Thymus (tissue), 11 donors: ENCODE measurements around the gene SUB1. TPM values are rescaled to one million over a fixed set of nuclear protein-coding genes. Genes with fewer than 3 reads are reported as not detected.
A peak's percentile ranks its signal among the peaks of the same experiment; 100 is the strongest.

Source experiments
- DNase-seq, 9 donors: peaks; one replicate each; pipeline ENCODE4 v3.0.0-alpha.2; 2013; ENCODE audit warnings: low spot score in 9 of 9, low read depth in 6 of 9, missing footprints in 1 of 9
- H3K27ac ChIP-seq, 2 donors: one replicate each; pipeline ENCODE4 v1.5.1; 2013; ENCODE audit warnings: control low read depth in 1 of 2, low read depth in 1 of 2, low read length in 1 of 2, mild to moderate bottlenecking in 1 of 2, moderate library complexity in 1 of 2
- H3K27me3 ChIP-seq, 2 donors: one replicate each; pipeline ENCODE4 v1.5.1; 2013; ENCODE audit warnings: low read length in 1 of 2; ENCODE audit not compliant: control insufficient read depth in 2 of 2, insufficient read depth in 1 of 2
- H3K36me3 ChIP-seq, 2 donors: one replicate each; pipeline ENCODE4 v1.5.1; 2013; ENCODE audit warnings: low read length in 1 of 2, mild to moderate bottlenecking in 1 of 2, moderate library complexity in 1 of 2; ENCODE audit not compliant: control insufficient read depth in 2 of 2, insufficient read depth in 2 of 2
- H3K4me1 ChIP-seq, 2 donors: one replicate each; pipeline ENCODE4 v1.5.1; 2013; ENCODE audit warnings: low read length in 2 of 2; ENCODE audit not compliant: control insufficient read depth in 2 of 2, insufficient read depth in 2 of 2
- H3K4me3 ChIP-seq, 2 donors: one replicate each; pipeline ENCODE4 v1.5.1; 2013; ENCODE audit warnings: low read length in 2 of 2, control low read depth in 1 of 2, mild to moderate bottlenecking in 1 of 2
- H3K9me3 ChIP-seq, 2 donors: one replicate each; pipeline ENCODE4 v1.5.1; 2013; ENCODE audit warnings: low read length in 1 of 2, mild to moderate bottlenecking in 1 of 2; ENCODE audit not compliant: control insufficient read depth in 2 of 2, insufficient read depth in 1 of 2
- WGBS: extraction: QIAGEN DNeasy Blood & Tissue Kit; methylation state at CpG from one replicate; pipeline ENCODE4 v1.1.7; 2013; 5-methylcytosine and 5-hydroxymethylcytosine counted together
- polyA plus RNA-seq: library from polyadenylated mRNA; stranded (reverse); fragments of 200-250 nt; gene quantifications from one replicate; pipeline ENCODE4 v1.2.3, GENCODE V29; 2013
- total RNA-seq: library from RNA; stranded (reverse); fragments of 120-200 nt; gene quantifications from one replicate; pipeline ENCODE4 v1.2.4, GENCODE V29; 2013
- donor health status: healthy.

SUB1 gene
- total and polyA plus RNA-seq, 2 donors, result 355 to 527 TPM

DNA sequence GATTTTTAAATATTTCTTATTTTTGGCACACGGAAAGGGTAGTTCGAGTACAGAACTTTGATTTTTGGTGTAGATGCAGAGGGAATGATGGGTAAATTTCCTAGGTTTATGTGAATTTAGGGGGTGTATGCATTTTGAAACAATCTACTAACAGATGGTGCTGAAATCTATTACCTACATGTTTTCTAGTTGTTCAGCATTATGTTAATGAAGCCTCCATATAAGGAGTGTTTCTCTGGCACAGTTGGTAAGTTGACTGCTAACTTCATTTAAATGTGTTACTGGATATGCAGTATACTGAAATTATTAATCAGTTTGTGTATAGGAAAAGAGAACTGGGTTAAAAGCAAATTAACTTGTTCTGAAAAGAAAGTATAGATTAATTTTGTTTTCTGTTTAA is 17.5 kb downstream of the SUB1 start:
- Histone ChIP-seq H3K27ac (no peak overlapping the region), H3K36me3 (peaks cover 3 to 56% of the 10 kb centered on the region in 2 donors), H3K27me3 (no peaks in the 10 kb centered on the region), H3K4me3 (no peak overlapping the region), H3K4me1 (no peaks in the 10 kb centered on the region), H3K9me3 (no peaks in the 10 kb centered on the region)
- DNase-seq, result no peak
- WGBS, result 97% methylated on average over 2 of the region's 2 CpGs

- Histone ChIP-seq H3K4me3 (no peak overlapping the region), H3K27ac (no peak overlapping the region), H3K4me1 (no peaks in the 10 kb centered on the region), H3K27me3 (no peaks in the 10 kb centered on the region), H3K9me3 (no peaks in the 10 kb centered on the region), H3K36me3 (peaks cover 3 to 44% of the 10 kb centered on the region in 2 donors)
- no peak for DNase-seq
- 98% methylated on average over 4 of the region's 4 CpGs for WGBS
Measured at GRCh38 chr5:32604800-32605765, 19.7 kb downstream of the SUB1 start.

GRCh38 chr5:32605766-32606152 is 20.4 kb downstream of the SUB1 start:
- 97% methylated on average over 2 of the region's 2 CpGs for WGBS
- Histone ChIP-seq H3K4me1 (no peaks in the 10 kb centered on the region), H3K9me3 (no peaks in the 10 kb centered on the region), H3K4me3 (no peak overlapping the region), H3K36me3 (peaks cover 3 to 39% of the 10 kb centered on the region in 2 donors), H3K27ac (no peak overlapping the region), H3K27me3 (no peaks in the 10 kb centered on the region)
- no peak for DNase-seq

- 96% methylated on average over 10 of the region's 10 CpGs for WGBS
- Histone ChIP-seq H3K4me3 (no peak overlapping the region), H3K27ac (no peak overlapping the region), H3K27me3 (no peaks in the 10 kb centered on the region), H3K4me1 (no peaks in the 10 kb centered on the region), H3K9me3 (no peaks in the 10 kb centered on the region), H3K36me3 (peaks cover 3 to 12% of the 10 kb centered on the region in 2 donors)
- DNase-seq, result no peak
Measured at GRCh38 chr5:32612134-32612888, 27.0 kb downstream of the SUB1 start.

DNA sequence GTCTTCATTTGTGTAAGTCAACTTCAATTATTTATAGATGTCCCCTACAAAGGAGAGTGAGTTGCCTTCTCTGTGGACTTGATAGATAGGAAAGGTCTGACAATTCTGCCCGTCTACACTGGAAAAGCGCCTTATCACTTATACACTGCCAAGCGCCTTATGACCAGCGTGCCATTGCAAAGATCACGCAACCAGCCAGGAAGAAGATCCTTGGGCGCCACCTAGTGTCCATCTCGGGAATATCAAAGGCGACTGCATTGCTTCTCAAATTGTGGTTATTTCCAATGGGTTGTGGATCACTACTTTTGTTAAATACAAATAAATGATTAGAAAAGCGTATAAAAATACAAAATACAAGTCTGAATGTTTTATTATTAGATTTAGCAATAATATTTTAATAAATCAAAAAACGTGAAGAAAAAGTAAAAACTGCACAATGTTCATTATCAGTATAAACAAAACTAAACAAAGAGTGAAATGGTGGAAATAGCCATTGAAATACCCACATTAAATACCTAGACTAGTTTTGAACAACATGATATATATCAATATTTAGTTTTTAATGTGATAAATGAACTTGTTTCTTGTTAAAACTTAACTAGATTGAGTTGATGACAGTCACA is 27.8 kb downstream of the SUB1 start:
- Histone ChIP-seq H3K27ac (no peak overlapping the region), H3K4me1 (no peaks in the 10 kb centered on the region), H3K36me3 (peaks cover 3 to 5% of the 10 kb centered on the region in 2 donors), H3K9me3 (no peaks in the 10 kb centered on the region), H3K27me3 (no peaks in the 10 kb centered on the region), H3K4me3 (no peak overlapping the region)
- 21% methylated on average over 10 of the region's 10 CpGs for WGBS
- peak; percentile 46 to 86 (median 64) for DNase-seq

- Histone ChIP-seq H3K9me3 (no peaks in the 10 kb centered on the region), H3K36me3 (peaks cover 0 to 3% of the 10 kb centered on the region in 2 donors), H3K4me1 (no peaks in the 10 kb centered on the region), H3K27ac (no peak overlapping the region), H3K27me3 (no peaks in the 10 kb centered on the region), H3K4me3 (no peak overlapping the region)
- no peak for DNase-seq
- WGBS, result 74% methylated on average over 3 of the region's 3 CpGs
Measured at GRCh38 chr5:32615236-32615635, 29.9 kb downstream of the SUB1 start.

DNA sequence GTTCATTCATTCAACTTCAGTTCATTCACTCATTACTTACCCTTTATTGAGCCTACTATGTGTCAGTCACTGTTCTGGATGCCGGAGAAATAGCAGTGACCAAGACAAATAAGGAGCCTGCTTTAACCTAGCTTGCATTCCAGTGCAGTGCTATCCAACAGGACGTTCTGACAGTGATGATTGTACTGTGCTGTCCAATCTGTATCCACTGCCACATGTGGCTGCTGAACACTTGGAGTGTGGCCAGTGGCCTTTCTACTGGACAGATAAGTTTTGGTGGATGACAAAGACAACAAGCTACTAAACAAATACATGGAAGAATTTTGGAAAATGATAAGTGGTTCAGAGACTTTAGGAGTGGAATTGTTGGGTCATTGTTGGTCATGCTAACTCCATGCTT is 33.6 kb downstream of the SUB1 start:
- Histone ChIP-seq H3K4me1 (no peaks in the 10 kb centered on the region), H3K4me3 (no peak overlapping the region), H3K27ac (no peak overlapping the region), H3K9me3 (no peaks in the 10 kb centered on the region), H3K27me3 (no peaks in the 10 kb centered on the region), H3K36me3 (no peaks in the 10 kb centered on the region)
- WGBS, result 96% methylated on average over 2 of the region's 2 CpGs
- DNase-seq, result no peak

DNA sequence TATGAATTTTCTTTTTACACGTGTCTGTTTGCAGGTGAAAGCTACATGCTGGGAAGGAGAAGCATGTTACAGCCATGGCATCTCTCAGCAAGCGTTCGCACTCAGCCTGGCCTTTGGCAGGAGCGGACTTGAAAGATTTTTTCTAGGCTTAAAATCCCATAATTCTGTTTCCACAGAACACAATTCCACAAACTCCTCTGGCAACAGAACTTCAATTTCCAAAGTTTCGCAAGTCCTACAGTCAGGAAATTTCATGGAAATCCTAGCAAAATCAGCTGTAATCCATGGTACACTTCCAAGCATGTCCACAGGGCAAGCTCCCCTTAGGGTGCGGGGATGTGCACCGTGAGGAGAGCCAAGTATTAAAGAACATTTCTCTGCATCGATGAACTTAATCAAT is 35.9 kb downstream of the SUB1 start:
- WGBS, result 77% methylated on average over 8 of the region's 8 CpGs
- no peaks in the 10 kb centered on the region for H3K4me1 ChIP-seq
- no peak for DNase-seq

DNA sequence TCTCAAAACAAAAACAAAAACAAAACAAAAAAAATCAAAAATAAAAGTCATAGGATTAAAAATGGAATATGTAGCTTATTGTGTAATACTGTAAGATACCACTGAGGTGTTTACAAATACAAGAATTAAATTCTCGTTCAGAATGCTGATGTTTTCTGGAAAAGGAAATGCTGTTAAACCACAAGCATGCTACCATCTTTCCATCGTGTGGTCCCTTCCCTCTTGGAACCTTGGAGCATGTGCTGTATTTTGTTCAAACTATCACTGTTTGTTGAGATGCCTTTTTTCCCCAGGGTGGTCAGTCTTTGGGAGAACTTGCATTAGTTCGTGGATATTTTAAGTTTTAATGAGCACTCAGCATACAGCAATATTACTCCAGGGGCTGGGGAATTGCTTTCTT is 39.7 kb downstream of the SUB1 start:
- WGBS, result 72% methylated on average over 3 of the region's 3 CpGs
- Histone ChIP-seq H3K27ac (no peak overlapping the region), H3K4me3 (no peak overlapping the region), H3K4me1 (no peaks in the 10 kb centered on the region), H3K27me3 (no peaks in the 10 kb centered on the region), H3K36me3 (no peaks in the 10 kb centered on the region), H3K9me3 (no peaks in the 10 kb centered on the region)
- DNase-seq, result no peak

More for the DNA sequence above, 35.9 kb downstream of the SUB1 start:
- H3K27me3 ChIP-seq, result no peaks in the 10 kb centered on the region
- no peak overlapping the region for H3K27ac ChIP-seq
- H3K36me3 ChIP-seq, result no peaks in the 10 kb centered on the region
- H3K9me3 ChIP-seq, result no peaks in the 10 kb centered on the region
- no peak overlapping the region for H3K4me3 ChIP-seq
